HUES48 (cell line): ENCODE data around the gene NOG.

ENCODE experiments used
- H3K27ac ChIP-seq: one replicate; pipeline ENCODE4 v1.7.0; 2013; ENCODE audit warnings: low read depth, low read length, inconsistent platforms
- H3K27me3 ChIP-seq: 2 replicates; pipeline ENCODE4 v1.6.1; 2013; ENCODE audit warnings: mild to moderate bottlenecking, low read length; ENCODE audit not compliant: control insufficient read depth, insufficient read depth
- H3K36me3 ChIP-seq: 2 replicates; pipeline ENCODE4 v1.6.1; 2013; ENCODE audit warnings: low read length; ENCODE audit not compliant: control insufficient read depth, insufficient read depth
- H3K4me1 ChIP-seq: 2 replicates; pipeline ENCODE4 v1.6.1; 2013; ENCODE audit warnings: mild to moderate bottlenecking, low read length; ENCODE audit not compliant: control insufficient read depth, insufficient read depth
- H3K4me3 ChIP-seq: 2 replicates; pipeline ENCODE4 v1.5.1; 2013; ENCODE audit warnings: mild to moderate bottlenecking, low read depth, low read length
- H3K9ac ChIP-seq: 2 replicates; pipeline ENCODE4 v1.6.1; 2013; ENCODE audit warnings: mild to moderate bottlenecking, low read depth, low read length, moderate library complexity
- H3K9me3 ChIP-seq: 2 replicates; pipeline ENCODE4 v1.6.1; 2013; ENCODE audit warnings: low read length; ENCODE audit not compliant: control insufficient read depth, insufficient read depth

Gene NOG

DNA sequence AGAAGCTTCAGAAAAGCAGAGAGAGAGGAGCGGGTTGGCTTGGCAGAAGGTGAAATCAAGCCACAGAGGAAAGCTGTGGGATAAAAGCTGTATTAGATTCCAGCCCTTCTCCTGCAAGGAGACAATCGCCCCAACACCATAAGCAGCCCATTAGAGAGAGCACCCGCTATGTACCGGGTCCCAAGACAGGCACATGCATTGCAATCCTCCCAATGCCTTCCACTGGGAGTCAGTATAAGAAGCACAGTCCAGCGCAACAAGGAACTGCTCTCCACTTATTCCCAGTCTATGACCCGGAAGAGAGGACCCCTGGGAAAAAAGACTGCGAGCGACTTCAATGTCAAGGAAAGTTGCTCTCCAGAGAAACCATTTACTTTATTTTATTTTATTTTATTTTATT, 43.8 kb downstream of the NOG start:
- no peak overlapping the region for H3K9ac ChIP-seq
- H3K36me3 ChIP-seq = no peaks in the 10 kb centered on the region
- H3K27ac ChIP-seq = no peak overlapping the region
- H3K9me3 ChIP-seq = no peaks in the 10 kb centered on the region
- H3K27me3 ChIP-seq = no peaks in the 10 kb centered on the region
- H3K4me1 ChIP-seq = no peaks in the 10 kb centered on the region
- no peak overlapping the region for H3K4me3 ChIP-seq

DNA sequence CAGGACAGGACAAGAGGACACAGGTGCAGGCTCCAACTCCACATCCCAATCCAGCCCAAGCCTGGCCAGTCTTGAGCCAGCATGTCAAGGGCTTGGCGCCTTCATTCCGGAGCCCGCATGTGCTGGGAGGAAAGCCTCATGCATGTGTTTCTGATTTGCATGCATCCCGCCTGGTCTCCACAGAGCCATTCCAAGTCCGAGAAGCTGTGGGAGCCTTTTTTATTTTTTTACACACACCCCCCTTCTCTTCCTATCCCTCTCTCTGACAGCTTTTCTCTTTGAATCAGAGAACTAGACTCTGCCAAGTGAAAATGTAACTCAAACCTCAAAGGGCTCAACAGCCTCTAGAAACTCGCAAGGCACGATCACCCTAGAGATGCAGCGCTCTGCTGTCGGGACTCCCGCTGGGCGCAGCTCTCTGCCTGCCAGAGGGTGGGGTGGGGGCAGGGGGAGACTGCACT, 45.1 kb downstream of the NOG start:
- Histone ChIP-seq H3K27me3 (no peaks in the 10 kb centered on the region), H3K9ac (no peak overlapping the region), H3K9me3 (no peaks in the 10 kb centered on the region), H3K4me3 (no peak overlapping the region), H3K27ac (no peak overlapping the region), H3K4me1 (no peaks in the 10 kb centered on the region), H3K36me3 (no peaks in the 10 kb centered on the region)

DNA sequence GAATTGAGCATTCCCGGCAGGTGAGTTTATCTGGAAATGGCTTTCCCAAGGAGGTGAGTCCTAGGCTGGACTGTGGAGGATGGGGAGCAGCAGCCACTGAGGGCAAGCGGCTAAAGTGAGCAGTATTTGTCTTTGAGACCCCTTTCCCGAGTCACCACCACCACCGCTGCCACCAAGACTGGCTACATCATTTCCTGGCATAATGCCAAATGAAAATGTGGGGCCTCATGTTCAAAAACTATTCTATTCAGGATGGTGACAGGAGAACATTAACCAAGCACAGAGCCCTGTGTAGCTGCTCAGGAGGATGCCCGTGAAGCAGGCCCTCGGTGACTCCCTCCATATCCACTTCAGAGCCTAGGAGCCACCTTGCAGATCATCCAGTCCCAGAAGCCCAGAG, 46.0 kb downstream of the NOG start:
- H3K36me3 ChIP-seq = no peaks in the 10 kb centered on the region
- H3K4me3 ChIP-seq = no peak overlapping the region
- no peak overlapping the region for H3K27ac ChIP-seq
- no peaks in the 10 kb centered on the region for H3K9me3 ChIP-seq
- no peak overlapping the region for H3K9ac ChIP-seq
- H3K27me3 ChIP-seq = no peaks in the 10 kb centered on the region
- H3K4me1 ChIP-seq = no peaks in the 10 kb centered on the region

DNA sequence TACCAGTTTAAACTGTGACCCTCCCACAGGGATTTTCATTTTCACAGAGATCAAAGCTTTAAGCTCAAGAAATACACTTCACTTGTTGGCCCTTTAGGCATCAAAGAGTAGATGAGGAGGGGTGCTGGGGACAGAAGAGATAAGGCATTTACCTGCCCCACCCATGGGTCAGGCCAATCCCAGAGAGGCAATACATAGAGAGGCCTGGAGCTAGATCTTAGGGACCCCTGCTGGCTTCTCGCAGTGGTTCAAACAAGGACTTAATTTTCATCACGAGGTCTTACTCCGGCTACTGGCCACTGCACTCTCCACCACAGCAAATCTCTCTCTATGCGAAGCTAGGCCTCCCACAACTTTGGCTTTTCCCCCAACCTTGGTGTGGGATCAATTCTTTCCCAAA, 46.6 kb downstream of the NOG start:
- no peaks in the 10 kb centered on the region for H3K36me3 ChIP-seq
- no peaks in the 10 kb centered on the region for H3K4me1 ChIP-seq
- no peak overlapping the region for H3K27ac ChIP-seq
- no peak overlapping the region for H3K4me3 ChIP-seq
- no peak overlapping the region for H3K9ac ChIP-seq
- no peaks in the 10 kb centered on the region for H3K9me3 ChIP-seq
- H3K27me3 ChIP-seq = no peaks in the 10 kb centered on the region

DNA sequence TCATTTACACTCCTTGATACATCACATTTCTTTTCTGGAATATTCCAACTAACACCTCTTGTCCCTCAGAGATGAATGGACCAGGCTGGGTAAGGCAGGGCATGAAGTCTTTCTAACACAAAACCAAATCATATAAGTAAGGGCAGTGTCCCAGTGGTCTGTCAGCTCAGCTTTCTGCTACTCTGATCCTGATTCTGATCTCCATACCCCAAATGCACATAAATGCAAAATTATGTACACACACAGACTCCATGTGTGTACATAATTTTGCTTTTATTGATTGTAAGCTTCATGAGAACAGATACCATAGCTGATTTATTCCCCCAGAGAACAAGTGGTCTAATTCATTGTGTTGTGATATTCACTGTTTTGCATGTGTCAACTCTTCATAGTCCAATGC, 47.9 kb downstream of the NOG start:
- Histone ChIP-seq H3K9ac (no peak overlapping the region), H3K27me3 (no peaks in the 10 kb centered on the region), H3K36me3 (no peaks in the 10 kb centered on the region), H3K9me3 (no peaks in the 10 kb centered on the region), H3K4me3 (no peak overlapping the region), H3K4me1 (no peaks in the 10 kb centered on the region), H3K27ac (no peak overlapping the region)

DNA sequence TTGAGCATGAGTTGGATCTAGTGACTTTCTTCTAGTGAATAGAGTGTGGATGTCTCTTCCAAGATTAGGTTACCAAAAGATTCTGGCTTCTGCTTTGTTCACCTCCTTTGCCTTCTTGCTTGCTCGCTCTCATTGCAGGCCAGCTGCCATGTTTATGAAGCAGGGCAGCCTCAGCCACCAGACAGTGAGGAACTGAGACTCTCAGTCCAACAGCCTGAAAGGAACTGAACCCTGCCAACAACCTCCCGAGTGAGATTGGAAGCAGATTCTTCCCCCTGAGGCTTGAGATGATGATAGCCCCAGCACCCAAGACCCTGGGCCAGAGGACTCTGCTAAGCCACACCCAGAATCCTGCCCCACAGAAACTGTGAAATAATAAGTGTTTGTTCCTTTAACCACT, 48.4 kb downstream of the NOG start:
- H3K27me3 ChIP-seq = no peaks in the 10 kb centered on the region
- no peak overlapping the region for H3K9ac ChIP-seq
- H3K36me3 ChIP-seq = no peaks in the 10 kb centered on the region
- no peak overlapping the region for H3K4me3 ChIP-seq
- H3K9me3 ChIP-seq = no peaks in the 10 kb centered on the region
- no peaks in the 10 kb centered on the region for H3K4me1 ChIP-seq
- no peak overlapping the region for H3K27ac ChIP-seq

DNA sequence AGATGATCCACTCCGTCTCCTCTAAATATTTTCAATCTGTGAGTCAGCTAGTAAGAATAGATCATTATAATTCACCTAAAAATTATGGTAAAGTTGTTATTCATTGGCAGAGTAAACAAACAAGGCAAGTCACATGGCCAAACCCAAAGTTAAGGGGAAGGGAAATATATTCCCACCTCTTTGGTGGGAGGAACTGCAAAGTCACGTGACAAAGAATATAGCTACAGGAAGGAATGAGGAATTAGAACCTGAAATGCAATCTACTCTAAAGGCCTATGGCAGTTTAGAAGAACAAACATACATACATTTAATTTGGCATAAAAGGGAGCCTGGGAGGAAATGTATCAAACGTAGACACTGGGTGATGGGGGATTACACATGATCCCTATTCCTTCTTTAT, 48.9 kb downstream of the NOG start:
- no peaks in the 10 kb centered on the region for H3K4me1 ChIP-seq
- no peak overlapping the region for H3K27ac ChIP-seq
- H3K4me3 ChIP-seq = no peak overlapping the region
- no peaks in the 10 kb centered on the region for H3K27me3 ChIP-seq
- no peaks in the 10 kb centered on the region for H3K9me3 ChIP-seq
- H3K9ac ChIP-seq = no peak overlapping the region
- no peaks in the 10 kb centered on the region for H3K36me3 ChIP-seq
